CD4-positive, alpha-beta T cell treated with Interleukin-6 at 100 ng/mL for 8 hours (primary cell): ENCODE data around the gene NAV2.

ENCODE experiments used
- DNase-seq: peaks from one replicate; pipeline ENCODE4 v3.0.0-alpha.2; 2020; ENCODE audit warnings: mixed read lengths, low spot score

The NAV2 gene

DNA sequence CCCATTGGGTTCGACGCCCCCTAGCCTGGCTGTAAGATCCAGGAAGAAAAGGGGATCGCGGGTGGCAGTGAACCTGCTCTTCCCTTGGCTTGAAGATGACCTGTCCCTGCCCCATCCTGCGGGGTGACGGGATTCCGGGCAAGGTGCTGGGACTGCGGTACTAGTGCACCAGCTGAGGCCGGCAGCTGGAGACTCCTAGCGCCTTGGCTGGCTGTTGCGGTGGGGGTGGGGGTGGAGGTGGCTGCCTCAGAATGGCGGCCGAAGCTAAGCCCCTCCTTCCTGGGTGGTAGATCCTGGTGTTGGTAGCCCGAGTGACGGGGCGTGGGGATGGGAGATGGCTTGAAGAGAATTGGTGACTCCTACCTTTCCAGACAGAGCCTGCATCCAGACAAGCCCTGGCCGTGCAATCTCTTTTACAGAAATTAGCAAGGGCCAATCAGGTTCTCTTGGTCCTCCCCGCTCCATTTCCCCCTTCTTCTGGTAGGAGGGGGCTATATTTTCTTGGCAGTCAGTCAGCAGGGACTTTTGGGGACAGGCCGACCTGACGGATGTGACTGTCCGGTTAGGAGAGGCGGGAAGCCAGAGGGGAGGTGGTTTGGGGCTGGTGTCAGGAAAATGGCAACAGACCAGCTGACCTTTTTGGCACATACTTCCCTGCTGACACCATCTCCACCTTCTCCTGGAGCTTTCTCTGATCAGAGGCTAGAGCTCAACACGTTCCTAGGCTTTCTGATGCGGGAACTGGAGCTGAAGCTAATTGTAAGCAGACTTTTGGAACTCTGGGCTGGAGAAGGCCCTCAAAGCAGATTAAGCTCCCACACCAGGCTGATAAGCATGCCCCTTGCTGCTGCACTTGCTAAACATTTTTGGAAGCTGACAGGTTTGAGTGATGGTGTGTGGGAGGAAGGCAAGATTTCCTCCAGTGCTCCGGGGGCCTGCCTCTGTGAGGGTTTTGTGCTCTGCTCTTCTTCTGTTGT is 2.0 kb downstream of the NAV2 start:
- no peak for DNase-seq

DNA sequence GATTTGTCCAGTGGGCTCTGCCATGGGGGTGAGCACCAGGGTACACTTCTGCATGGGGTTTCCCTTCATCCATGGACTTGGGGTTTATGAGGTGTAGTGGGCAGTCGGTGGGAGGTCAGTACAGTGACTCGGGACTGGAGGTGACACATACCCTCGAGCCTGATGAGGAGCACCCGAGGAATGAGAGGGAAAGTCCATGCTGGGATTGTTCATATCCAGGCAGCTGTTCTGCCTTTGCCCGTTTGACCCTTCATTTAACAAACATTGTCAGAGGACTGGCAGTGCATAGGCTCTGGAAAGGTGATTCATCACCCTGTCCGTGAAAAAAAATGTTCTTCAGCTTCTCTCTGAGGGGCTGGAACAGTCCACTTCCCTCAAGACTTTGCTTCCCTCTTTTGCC is 2.7 kb downstream of the NAV2 start:
- DNase-seq: no peak

- no peak for DNase-seq
These were observed 5.4 kb downstream of the NAV2 start for GRCh38 chr11:19718051-19718450.

GRCh38 chr11:19718951-19719350 is 6.3 kb downstream of the NAV2 start:
- DNase-seq: no peak

- DNase-seq: no peak
These were observed 7.3 kb downstream of the NAV2 start for GRCh38 chr11:19719960-19720359.

DNA sequence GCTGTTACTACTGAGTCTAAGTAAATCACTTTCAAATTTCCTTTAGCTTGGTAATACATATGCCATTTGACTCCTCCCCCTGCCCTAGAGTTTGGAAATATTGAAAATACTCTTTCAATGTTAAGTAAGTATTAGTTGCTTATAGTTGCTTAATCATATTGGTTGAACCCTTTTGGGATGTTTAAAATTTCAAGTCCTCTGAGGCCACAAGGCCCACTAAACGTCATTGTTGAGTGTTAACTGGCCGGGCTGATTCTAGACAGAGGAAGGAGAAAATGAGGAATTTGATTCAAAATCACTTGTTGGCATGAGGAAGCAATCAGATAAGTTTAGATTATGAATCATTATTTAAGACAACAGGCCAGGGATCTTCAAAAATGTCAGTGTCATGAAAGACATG is 8.5 kb downstream of the NAV2 start:
- DNase-seq: no peak

GRCh38 chr11:19722702-19723101 is 10.1 kb downstream of the NAV2 start:
- no peak for DNase-seq

GRCh38 chr11:19723572-19724342 is 11.1 kb downstream of the NAV2 start:
- DNase-seq: peak; percentile 71

GRCh38 chr11:19724765-19725164 is 12.1 kb downstream of the NAV2 start:
- no peak for DNase-seq

- no peak for DNase-seq
These were observed 12.9 kb downstream of the NAV2 start for GRCh38 chr11:19725379-19726079.

GRCh38 chr11:19727246-19727645 is 14.6 kb downstream of the NAV2 start:
- no peak for DNase-seq

DNA sequence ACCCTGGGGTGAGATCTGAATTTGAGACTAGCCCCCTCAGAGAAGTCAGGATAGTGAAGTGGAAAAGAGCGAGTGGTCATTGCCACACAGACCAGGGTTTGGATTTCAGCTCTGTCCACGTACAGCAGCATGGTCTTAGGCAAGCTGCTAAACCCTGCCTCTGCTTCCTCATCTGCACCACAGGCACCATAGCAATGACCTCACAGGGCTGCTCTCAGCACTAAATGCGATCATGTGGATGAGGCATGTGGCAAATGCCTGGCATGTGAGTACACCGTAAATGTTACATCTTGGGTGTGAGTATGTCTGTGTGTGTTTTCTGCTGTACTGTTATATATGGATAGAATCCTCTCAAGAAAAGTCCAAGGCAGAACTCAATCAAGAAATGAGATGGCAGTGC is 15.8 kb downstream of the NAV2 start:
- DNase-seq: no peak

- DNase-seq: no peak
These were observed 16.5 kb downstream of the NAV2 start for GRCh38 chr11:19729141-19729540.

DNA sequence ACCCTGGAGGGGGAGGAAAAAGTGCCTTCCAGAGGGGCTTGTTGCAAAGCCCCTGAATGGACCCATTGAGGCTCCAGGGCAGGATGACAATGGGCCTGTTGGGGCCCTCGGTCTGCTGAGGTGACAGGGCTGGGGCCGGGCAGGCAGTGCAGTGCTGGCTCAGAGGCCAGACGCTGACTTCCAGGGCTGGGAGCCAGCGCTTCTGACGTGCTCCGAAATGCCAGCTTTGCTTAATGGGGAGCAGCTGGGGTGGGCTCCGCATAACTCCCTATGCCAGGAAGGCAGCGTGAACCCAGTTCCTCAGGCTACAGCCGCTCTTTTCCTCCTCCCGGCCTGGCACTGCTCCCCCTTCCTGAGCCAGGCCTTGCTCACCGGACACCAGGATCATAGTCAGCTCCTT is 17.7 kb downstream of the NAV2 start:
- no peak for DNase-seq

GRCh38 chr11:19734171-19734570 is 21.5 kb downstream of the NAV2 start:
- no peak for DNase-seq

DNA sequence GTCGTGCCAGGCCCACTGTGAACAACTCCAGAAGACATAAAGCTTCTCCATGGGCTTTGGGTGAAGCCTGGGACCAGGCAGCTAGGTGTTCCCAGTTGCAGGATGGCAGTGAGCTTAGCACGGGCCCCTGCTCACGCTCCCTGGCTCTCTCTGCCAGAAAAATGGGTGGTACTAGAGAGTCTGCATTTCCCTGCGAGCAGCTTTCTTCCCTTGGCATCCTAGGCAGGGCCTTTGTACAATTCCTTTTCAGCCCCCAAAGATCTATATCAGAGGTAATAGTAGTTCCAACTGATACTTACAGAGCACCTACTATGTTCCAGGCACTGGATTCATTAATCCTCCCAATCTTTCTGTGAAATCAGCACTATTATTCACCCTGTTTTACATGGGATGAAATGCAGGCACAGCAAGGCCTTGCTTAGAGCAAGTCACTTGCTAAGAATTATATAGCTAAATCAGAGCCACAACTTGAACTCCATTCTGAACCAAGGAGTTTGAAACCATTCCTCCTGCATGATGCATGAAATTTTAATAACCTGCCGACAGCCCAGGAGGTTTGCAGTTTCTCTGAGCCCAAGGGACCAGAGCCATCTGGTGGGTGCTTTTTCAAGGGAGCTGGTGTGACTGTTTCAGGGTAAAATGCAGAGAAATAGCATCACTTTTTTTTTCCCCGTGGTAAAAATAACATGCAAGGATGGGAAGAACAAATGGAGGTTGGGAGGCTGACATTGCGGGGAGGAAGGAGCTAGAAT is 22.7 kb downstream of the NAV2 start:
- no peak for DNase-seq

- no peak for DNase-seq
These were observed 23.4 kb downstream of the NAV2 start for GRCh38 chr11:19735909-19736498.

GRCh38 chr11:19736831-19737230 is 24.2 kb downstream of the NAV2 start:
- DNase-seq: no peak

DNA sequence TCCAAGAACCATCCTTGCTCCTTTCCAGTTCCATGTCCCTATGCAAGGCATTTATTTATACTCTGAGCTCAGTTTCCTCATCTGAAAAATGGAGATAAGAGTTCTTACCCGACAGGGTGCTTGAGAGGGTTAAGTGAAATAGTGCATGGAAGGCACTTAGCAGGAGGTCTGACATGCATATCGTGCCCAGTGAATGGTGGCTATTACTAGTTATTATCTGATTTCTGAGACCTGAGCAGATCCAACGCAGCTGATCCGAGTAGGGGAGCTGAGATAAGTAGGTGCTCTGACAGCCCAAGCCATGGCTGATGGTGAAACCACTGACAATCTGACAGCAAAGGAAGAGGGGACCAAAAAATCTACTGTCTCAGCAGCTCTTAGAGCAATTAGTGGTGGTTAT is 24.9 kb downstream of the NAV2 start:
- no peak for DNase-seq

GRCh38 chr11:19738124-19738523 is 25.5 kb downstream of the NAV2 start:
- no peak for DNase-seq

- DNase-seq: no peak
These were observed 27.2 kb downstream of the NAV2 start for GRCh38 chr11:19739872-19740271.
